Hematopoietic multipotent progenitor cell (in vitro differentiated cells): Measurements from ENCODE around the gene MT1B. TPM values are rescaled to one million over a fixed set of nuclear protein-coding genes. Genes with fewer than 3 reads are reported as not detected.

Experiments
- DNase-seq, 3 donors: peaks; one replicate each; pipeline ENCODE4 v3.0.0-alpha.2; 2011 to 2015; ENCODE audit warnings: low read depth in 2 of 3, low spot score in 2 of 3
- total RNA-seq: library from RNA; depleted of rRNA; stranded (reverse); fragments of >200 nt; gene quantifications from one replicate; pipeline ENCODE4 v1.2.3, GENCODE V29; 2012

The MT1B gene
- total RNA-seq, 1 donor, result not detected

- no peak for DNase-seq
These were observed 31.9 kb downstream of the MT1B start for GRCh38 chr16:56683424-56684172.

DNA sequence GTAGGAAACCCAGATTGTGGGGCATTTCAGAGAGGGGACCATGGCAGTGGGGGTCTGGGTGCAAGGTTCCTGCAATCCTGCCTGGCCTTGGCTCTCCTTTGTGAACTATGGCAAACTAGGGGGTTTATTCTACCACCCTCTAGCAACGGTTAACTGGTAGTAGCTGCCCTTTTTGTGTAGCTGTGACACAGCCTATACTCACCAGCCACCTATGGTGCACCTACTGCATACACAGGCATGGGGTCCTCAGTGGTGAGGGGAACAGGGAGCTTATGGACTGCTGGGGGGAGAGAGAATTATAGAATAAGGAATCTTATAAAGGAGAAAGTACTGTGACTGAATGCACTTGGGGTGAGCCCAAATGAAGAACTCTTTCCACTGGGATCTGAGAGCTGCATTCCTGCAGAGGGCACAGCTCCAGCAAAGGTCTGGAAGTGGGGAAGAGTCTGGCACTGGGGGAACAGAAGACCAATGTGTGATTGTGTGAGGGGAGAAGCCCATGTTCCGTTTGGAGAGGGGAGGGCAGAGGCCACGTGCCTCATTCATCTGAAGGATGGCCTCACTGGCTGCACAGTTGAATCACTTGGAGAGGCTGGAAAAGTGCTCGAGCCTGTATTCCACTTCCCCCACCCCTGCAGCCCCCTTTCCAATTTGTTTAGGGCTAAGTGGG, 32.7 kb downstream of the MT1B start:
- no peak for DNase-seq

- DNase-seq, result no peak
These were observed 33.4 kb downstream of the MT1B start for GRCh38 chr16:56684926-56685590.

GRCh38 chr16:56686758-56687157, 35.1 kb downstream of the MT1B start:
- DNase-seq, result no peak

DNA sequence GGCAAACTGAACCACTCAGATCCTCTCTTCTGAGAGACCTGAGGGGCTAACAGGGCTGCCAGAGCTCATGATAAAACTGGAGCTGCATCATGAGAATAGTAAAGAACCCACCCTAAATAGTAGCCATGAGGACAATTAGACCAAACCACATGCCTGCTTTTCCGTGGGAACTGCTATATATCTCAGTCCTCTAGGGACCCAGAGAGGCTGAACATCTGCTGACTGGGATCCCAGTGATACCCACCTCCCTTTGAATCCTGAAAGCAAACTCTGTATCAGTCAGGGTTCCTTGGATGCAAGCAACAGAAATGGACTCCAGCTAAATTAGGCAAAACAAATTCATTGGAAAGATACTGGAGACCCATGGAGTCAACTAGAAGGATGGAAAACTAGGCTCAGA, 37.1 kb downstream of the MT1B start:
- no peak for DNase-seq

- DNase-seq, result no peak
These were observed 37.5 kb downstream of the MT1B start for GRCh38 chr16:56689171-56689570.

- no peak for DNase-seq
These were observed 38.9 kb downstream of the MT1B start for GRCh38 chr16:56690420-56691122.

- no peak for DNase-seq
These were observed 40.2 kb downstream of the MT1B start for GRCh38 chr16:56691885-56692284.

DNA sequence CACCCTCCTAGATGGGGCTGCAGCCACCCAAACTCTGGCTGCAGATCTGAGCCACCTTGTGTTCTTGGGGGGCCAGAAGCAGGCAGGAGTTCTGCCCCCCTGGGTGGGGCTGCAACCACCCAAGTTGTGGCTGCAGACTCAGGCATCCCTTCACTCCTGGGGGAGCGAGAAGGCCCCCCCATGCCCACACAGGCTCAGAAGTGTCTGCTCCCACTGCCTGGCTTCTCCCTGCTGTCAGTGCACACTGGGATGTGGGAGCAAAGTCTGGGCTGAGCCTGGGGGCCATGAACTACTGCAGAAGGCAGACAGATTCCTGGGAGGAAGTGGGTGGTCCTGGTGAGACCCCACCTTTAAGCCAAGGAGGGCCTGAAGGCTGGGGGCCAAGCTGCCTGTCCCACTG, 43.6 kb downstream of the MT1B start:
- no peak for DNase-seq

GRCh38 chr16:56697456-56698155, 45.9 kb downstream of the MT1B start:
- DNase-seq, result no peak

GRCh38 chr16:56700195-56700594, 48.5 kb downstream of the MT1B start:
- DNase-seq, result no peak

DNA sequence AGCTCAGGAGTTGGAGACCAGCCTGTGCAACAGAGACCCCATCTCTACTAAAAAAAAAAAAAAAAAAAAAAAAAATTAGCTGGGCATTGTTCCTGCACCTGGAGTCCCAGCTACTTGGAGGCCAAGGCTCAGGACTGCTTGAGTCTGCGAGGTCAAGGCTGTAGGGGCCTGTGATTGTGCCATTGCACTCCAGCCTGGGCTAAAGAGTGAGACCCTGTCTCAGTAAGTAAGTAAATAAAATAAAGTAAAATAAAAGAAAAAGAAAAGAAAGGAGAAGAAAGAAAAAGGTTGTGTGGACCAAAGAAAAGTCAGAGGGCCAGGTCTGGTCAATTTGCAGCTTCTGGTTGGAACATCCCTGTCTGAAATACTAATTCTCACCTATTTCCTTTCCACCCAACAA, 48.9 kb downstream of the MT1B start:
- DNase-seq, result no peak

GRCh38 chr16:56701534-56701933, 49.8 kb downstream of the MT1B start:
- no peak for DNase-seq

Other genes with a start within 250 kb of the MT1B start
- gene AMFR, start 226.3 kb upstream of the MT1B start, total RNA-seq, result 197 TPM
- gene NUDT21, start 200.6 kb upstream of the MT1B start, total RNA-seq, result 34.5 TPM
- gene OGFOD1, start 200.3 kb upstream of the MT1B start, total RNA-seq, result 15.6 TPM
- gene BBS2, start 131.9 kb upstream of the MT1B start, total RNA-seq, result 35.0 TPM
- gene MT4, start 86.8 kb upstream of the MT1B start, total RNA-seq, result not detected
- gene MT3, start 62.4 kb upstream of the MT1B start, total RNA-seq, result not detected
- 21.8 TPM for gene MT2A, start 43.3 kb upstream of the MT1B start, total RNA-seq
- gene MT1E, start 26.1 kb upstream of the MT1B start, total RNA-seq, result 6.5 TPM
- gene MT1M, start 19.2 kb upstream of the MT1B start, total RNA-seq, result not detected
- not detected for gene MT1A, start 13.2 kb upstream of the MT1B start, total RNA-seq
- gene MT1F, start 6.1 kb downstream of the MT1B start, total RNA-seq, result 4.6 TPM
- 5.9 TPM for gene MT1G, start 16.2 kb downstream of the MT1B start, total RNA-seq
- gene MT1H, start 17.9 kb downstream of the MT1B start, total RNA-seq, result not detected
- gene MT1X, start 30.6 kb downstream of the MT1B start, total RNA-seq, result 54.1 TPM
- gene NUP93, start 78.2 kb downstream of the MT1B start, total RNA-seq, result 59.8 TPM
- gene SLC12A3, start 213.3 kb downstream of the MT1B start, total RNA-seq, result not detected